Left lobe of liver (tissue), 2 donors: ENCODE results near the gene CGNL1. TPM values are rescaled to one million over a fixed set of nuclear protein-coding genes. Genes with fewer than 3 reads are reported as not detected.

Experiments
- ATAC-seq: fragments of 200-7000 bp; cut with Tn5 transposase; one replicate; pipeline ENCODE4 v1.9.1; 2020; ENCODE audit warnings: mild to moderate bottlenecking, moderate library complexity
- DNase-seq: peaks from one replicate; pipeline ENCODE4 v3.0.0-alpha.2; 2020; ENCODE audit warnings: low spot score
- total RNA-seq: library from RNA; stranded (reverse); gene quantifications from one replicate; pipeline ENCODE4 v1.2.1, GENCODE V29; 2021
- donor health status: DM: no; HTN: no; CAD: no; lungs with moderate emphysema.
- donor health status: DM: no; HTN: yes; CAD: no.

CGNL1 gene
- total RNA-seq, 1 donor from 2014 or later = 42.9 TPM

- no peak for DNase-seq
- no peak for ATAC-seq
These were observed 28.2 kb upstream of the CGNL1 start for GRCh38 chr15:57348081-57348480.

GRCh38 chr15:57352535-57353316, 23.6 kb upstream of the CGNL1 start:
- peak; percentile 91 for ATAC-seq
- peak; percentile 66 for DNase-seq

- peak; percentile 69 for ATAC-seq
- no peak for DNase-seq
These were observed 22.9 kb upstream of the CGNL1 start for GRCh38 chr15:57353317-57353804.

- ATAC-seq (no peak), DNase-seq (no peak)
These were observed 21.7 kb upstream of the CGNL1 start for GRCh38 chr15:57354436-57355123.

GRCh38 chr15:57355259-57355658, 21.0 kb upstream of the CGNL1 start:
- no peak for DNase-seq
- no peak for ATAC-seq

GRCh38 chr15:57356178-57356577, 20.1 kb upstream of the CGNL1 start:
- DNase-seq = no peak
- no peak for ATAC-seq

- ATAC-seq = no peak
- DNase-seq = no peak
These were observed 19.7 kb upstream of the CGNL1 start for GRCh38 chr15:57356636-57357035.

GRCh38 chr15:57357799-57358198, 18.5 kb upstream of the CGNL1 start:
- DNase-seq = no peak

GRCh38 chr15:57358571-57358970, 17.7 kb upstream of the CGNL1 start:
- DNase-seq (no peak), ATAC-seq (no peak)

More at GRCh38 chr15:57357799-57358198, 18.5 kb upstream of the CGNL1 start:
- no peak for ATAC-seq

GRCh38 chr15:57363661-57364060, 12.6 kb upstream of the CGNL1 start:
- DNase-seq (no peak), ATAC-seq (no peak)

GRCh38 chr15:57364282-57365007, 11.9 kb upstream of the CGNL1 start:
- DNase-seq (no peak), ATAC-seq (no peak)

GRCh38 chr15:57367556-57367955, 8.7 kb upstream of the CGNL1 start:
- ATAC-seq = no peak
- DNase-seq = no peak

- DNase-seq = no peak
- no peak for ATAC-seq
These were observed 5.4 kb upstream of the CGNL1 start for GRCh38 chr15:57370929-57371328.

- ATAC-seq (no peak), DNase-seq (no peak)
These were observed 2.9 kb upstream of the CGNL1 start for GRCh38 chr15:57373251-57373881.

GRCh38 chr15:57373882-57374276, 2.4 kb upstream of the CGNL1 start:
- DNase-seq (no peak), ATAC-seq (no peak)

- peak; percentile 68 for ATAC-seq
These were observed 582 bp downstream of the CGNL1 start for GRCh38 chr15:57376696-57377477.

GRCh38 chr15:57377478-57377847, 1.2 kb downstream of the CGNL1 start:
- ATAC-seq (peak; percentile 45), DNase-seq (no peak)

More at GRCh38 chr15:57376696-57377477, 582 bp downstream of the CGNL1 start:
- DNase-seq = peak; percentile 91

- ATAC-seq (peak; percentile 2), DNase-seq (peak; percentile 61)
These were observed 3.2 kb downstream of the CGNL1 start for GRCh38 chr15:57379487-57379886.

- no peak for DNase-seq
- ATAC-seq = peak; percentile 16
These were observed 4.5 kb downstream of the CGNL1 start for GRCh38 chr15:57380854-57381253.

- peak; percentile 68 for ATAC-seq
- DNase-seq = peak; percentile 69
These were observed 5.9 kb downstream of the CGNL1 start for GRCh38 chr15:57382215-57382614.
